HEK293 (cell line): ENCODE measurements around the gene SDC1.
"Not testable (repeated sequence)": the region's sequence is repeated elsewhere in the genome, so short reads cannot be mapped to it uniquely, and the experiment has no call there.

Experiments
- CTCF ChIA-PET: fragments of 350-600 bp; formaldehyde crosslinking; extraction: SDS; loops from one replicate; lab custom pipeline; 2021; ENCODE audit warnings: antibody characterized with exemption; lab: Yijun Ruan, JAX
- POLR2A ChIA-PET: fragments of 300-600 bp; formaldehyde crosslinking; extraction: SDS; loops from one replicate; lab custom pipeline; 2020; ENCODE audit warnings: antibody characterized with exemption, inconsistent platforms; lab: Yijun Ruan, JAX
- H3K27ac ChIP-seq: fragments of 200-500 bp; sonication (Bioruptor generic); 2 replicates; pipeline ENCODE4 v1.5.1; 2014; ENCODE audit warnings: low read depth, low read length, control low read depth, inconsistent platforms; ENCODE audit errors: extremely low read depth
- H3K36me3 ChIP-seq, 2 experiments: fragments of 200-500 bp in 1 of 2; sonication (Bioruptor generic) in 1 of 2; 1 replicate in 1 of 2; 2 replicates in 1 of 2; pipeline ENCODE4 v1.5.1; 2014 to 2017; ENCODE audit warnings: inconsistent platforms in 2 of 2, low read length in 2 of 2; ENCODE audit not compliant: control insufficient read depth in 2 of 2, insufficient read depth in 1 of 2
- H3K4me1 ChIP-seq: fragments of 200-500 bp; sonication (Bioruptor generic); 2 replicates; pipeline ENCODE4 v1.5.1; 2014; ENCODE audit warnings: mild to moderate bottlenecking, low read length, inconsistent platforms; ENCODE audit not compliant: control insufficient read depth, insufficient read depth
- H3K4me3 ChIP-seq: 2 replicates; pipeline ENCODE4 v1.5.1; 2011; ENCODE audit warnings: low read depth, mild to moderate bottlenecking, control low read depth, low read length, moderate library complexity
- H3K9me3 ChIP-seq: fragments of 200-500 bp; sonication (Bioruptor generic); 2 replicates; pipeline ENCODE4 v1.5.1; 2014; ENCODE audit warnings: low read depth, low read length, inconsistent platforms; ENCODE audit not compliant: control insufficient read depth, insufficient read depth
- KLF1 ChIP-seq: fragments of 450-650 bp; formaldehyde crosslinking; IDR thresholded peaks from 2 replicates; pipeline ENCODE4 v1.5.1; 2016; ENCODE audit warnings: missing biosample characterization, missing genetic modification characterization
- MEIS1 ChIP-seq: sonication (generic); formaldehyde crosslinking; IDR thresholded peaks from 2 replicates; pipeline ENCODE4 v1.8.1; 2022; ENCODE audit warnings: missing genetic modification reagents, mild to moderate bottlenecking, borderline replicate concordance
- SCRT1 ChIP-seq: fragments of 450-650 bp; formaldehyde crosslinking; IDR thresholded peaks from 2 replicates; pipeline ENCODE4 v1.5.1; 2016; ENCODE audit warnings: missing biosample characterization, missing genetic modification characterization, borderline replicate concordance
- SCRT2 ChIP-seq: fragments of 450-650 bp; formaldehyde crosslinking; IDR thresholded peaks from 2 replicates; pipeline ENCODE4 v1.5.1; 2016; ENCODE audit warnings: missing biosample characterization, missing genetic modification characterization
- SP2 ChIP-seq: fragments of 450-650 bp; formaldehyde crosslinking; IDR thresholded peaks from 2 replicates; pipeline ENCODE4 v1.5.1; 2016; ENCODE audit warnings: missing biosample characterization, missing genetic modification characterization
- SP7 ChIP-seq: fragments of 450-650 bp; formaldehyde crosslinking; IDR thresholded peaks from 2 replicates; pipeline ENCODE4 v1.5.1; 2016; ENCODE audit warnings: missing biosample characterization, missing genetic modification characterization
- ZBTB17 ChIP-seq: fragments of 450-650 bp; formaldehyde crosslinking; IDR thresholded peaks from 2 replicates; pipeline ENCODE4 v1.5.1; 2016; ENCODE audit warnings: missing biosample characterization, missing genetic modification characterization
- ZIC2 ChIP-seq: fragments of 450-650 bp; formaldehyde crosslinking; IDR thresholded peaks from 2 replicates; pipeline ENCODE4 v1.5.1; 2016; ENCODE audit warnings: missing biosample characterization, missing genetic modification characterization
- ZNF214 ChIP-seq: fragments of 450-650 bp; formaldehyde crosslinking; IDR thresholded peaks from 2 replicates; pipeline ENCODE4 v1.5.1; 2017; ENCODE audit warnings: missing biosample characterization, mild to moderate bottlenecking, missing genetic modification characterization, borderline replicate concordance
- ZNF24 ChIP-seq: fragments of 450-650 bp; formaldehyde crosslinking; IDR thresholded peaks from 2 replicates; pipeline ENCODE4 v1.5.1; 2016; ENCODE audit warnings: missing biosample characterization, missing genetic modification characterization
- ZNF280C ChIP-seq: fragments of 450-650 bp; formaldehyde crosslinking; IDR thresholded peaks from 2 replicates; pipeline ENCODE4 v1.5.1; 2016; ENCODE audit warnings: missing biosample characterization, missing genetic modification characterization
- ZNF366 ChIP-seq: fragments of 450-650 bp; formaldehyde crosslinking; conservative IDR thresholded peaks from 2 replicates; pipeline ENCODE4 v1.5.1; 2016; ENCODE audit warnings: missing biosample characterization, missing genetic modification characterization
- ZNF416 ChIP-seq: fragments of 450-650 bp; formaldehyde crosslinking; IDR thresholded peaks from 2 replicates; pipeline ENCODE4 v1.5.1; 2016; ENCODE audit warnings: missing biosample characterization, missing genetic modification characterization
- ZNF76 ChIP-seq: fragments of 450-650 bp; formaldehyde crosslinking; IDR thresholded peaks from 2 replicates; pipeline ENCODE4; 2016; ENCODE audit warnings: low read depth, missing biosample characterization, missing genetic modification characterization, borderline replicate concordance

The SDC1 gene

GRCh38 chr2:20236496-20236895 lies 11.6 kb upstream of the SDC1 start:
- Histone ChIP-seq H3K27ac (no peak overlapping the region), H3K4me1 (no peaks in the 10 kb centered on the region), H3K36me3 (no peaks in the 10 kb centered on the region), H3K9me3 (no peaks in the 10 kb centered on the region), H3K4me3 (no peak overlapping the region)
- ChIA-PET POLR2A (no interaction called here), CTCF (interaction anchor here (0.6 kb wide), 1 partner anchor 1859 kb away, joined by 6 read pairs; no protein-coding TSS in a partner anchor)
- TF ChIP-seq SCRT2 (peak; percentile 68), MEIS1 (CRISPR knock-in tag) (no peak), ZNF366 (tag by site-specific recombination) (0 out of 2 replicates have a peak, but pooled peaks have one; percentile 3), ZBTB17 (tag by site-specific recombination) (no peak), ZNF416 (tag by site-specific recombination) (no peak), ZNF214 (no peak), ZNF280C (tag by site-specific recombination) (no peak), ZNF76 (no peak)

- TF ChIP-seq KLF1 (tag by site-specific recombination) (peak; percentile 21; the same call in 1 of the 2 replicates), SP7 (tag by site-specific recombination) (no peak)
- TF ChIP-seq, all 188 proteins: peak for 1
- ChIA-PET CTCF (interaction anchor here (1.2 kb wide), 1 partner anchor 11 kb away, joined by 4 read pairs; the partner anchor contains the start of gene SDC1), POLR2A (no interaction called here)
- no peak overlapping the region for H3K27ac ChIP-seq
- no peaks in the 10 kb centered on the region for H3K36me3 ChIP-seq
- no peaks in the 10 kb centered on the region for H3K9me3 ChIP-seq
- H3K4me3 ChIP-seq = no peak overlapping the region
- H3K4me1 ChIP-seq = no peaks in the 10 kb centered on the region
Measured at GRCh38 chr2:20235655-20236305, 10.8 kb upstream of the SDC1 start.

GRCh38 chr2:20234597-20234996 lies 9.7 kb upstream of the SDC1 start:
- ChIA-PET POLR2A (interaction anchor here (0.7 kb wide), 1 partner anchor 25 kb away, joined by 4 read pairs; no protein-coding TSS in a partner anchor), CTCF (interaction anchor here (0.7 to 1.2 kb wide), 2 partner anchors 9 to 193 kb away, joined by 4 read pairs; partner anchors contain the start of gene SDC1)
- not testable (repeated sequence) for H3K4me3 ChIP-seq, H3K4me1 ChIP-seq, H3K27ac ChIP-seq, H3K9me3 ChIP-seq, H3K36me3 ChIP-seq

GRCh38 chr2:20232837-20233207 lies 7.9 kb upstream of the SDC1 start:
- Histone ChIP-seq H3K36me3 (no peaks in the 10 kb centered on the region), H3K4me3 (no peak overlapping the region), H3K4me1 (no peaks in the 10 kb centered on the region), H3K9me3 (no peaks in the 10 kb centered on the region), H3K27ac (no peak overlapping the region)
- no peak for TF ChIP-seq SCRT1 (tag by site-specific recombination)
- peak; percentile 22; the same call in 1 of the 2 replicates for TF ChIP-seq SCRT2
- ChIA-PET POLR2A (interaction anchor here (0.7 kb wide), 1 partner anchor 15 kb away, joined by 7 read pairs; no protein-coding TSS in a partner anchor), CTCF (interaction anchor here (0.6 to 1.6 kb wide), 5 partner anchors 8 to 97 kb away, joined by 3 to 4 read pairs (median 3); no protein-coding TSS in a partner anchor)

GRCh38 chr2:20231598-20232026 lies 6.7 kb upstream of the SDC1 start:
- Histone ChIP-seq H3K4me3 (no peak overlapping the region), H3K36me3 (no peaks in the 10 kb centered on the region), H3K27ac (no peak overlapping the region), H3K9me3 (no peaks in the 10 kb centered on the region), H3K4me1 (no peaks in the 10 kb centered on the region)
- ChIA-PET CTCF (interaction anchor here (0.7 to 1.6 kb wide), 7 partner anchors 11 to 366 kb away, joined by 3 to 6 read pairs (median 3); no protein-coding TSS in a partner anchor), POLR2A (interaction anchor here (0.7 kb wide), 1 partner anchor 1427 kb away, joined by 3 read pairs; no protein-coding TSS in a partner anchor)
- TF ChIP-seq SP2 (0 out of 2 replicates have a peak, but pooled peaks have one; percentile 17), ZIC2 (tag by site-specific recombination) (peak; percentile 58; the same call in 1 of the 2 replicates), ZNF24 (tag by site-specific recombination) (no peak), KLF1 (tag by site-specific recombination) (peak; percentile 29; the same call in 1 of the 2 replicates)
